ENCODE data around the gene TMC6. TPM values are rescaled to one million over a fixed set of nuclear protein-coding genes. Genes with fewer than 3 reads are reported as not detected.

Gene TMC6
- total RNA-seq, 4 donors from 2014 or later: 14.4 to 21.4 (median 18.5) TPM

- H3K27me3 ChIP-seq: no peaks in the 10 kb centered on the region
- intact Hi-C loops (cut with DNase I): no loop called here
- no peak for DNase-seq (ENCODE audit: extremely low spot score)
- no peaks in the 10 kb centered on the region for H3K9me3 ChIP-seq
- no peak overlapping the region for H3K27ac ChIP-seq (replicated peaks in 1 of 4)
- peaks cover 18 to 83% (median 44%) of the 10 kb centered on the region in 4 donors for H3K36me3 ChIP-seq
- peaks cover 10 to 41% (median 26%) of the 10 kb centered on the region in 4 donors for H3K4me1 ChIP-seq
- TF ChIP-seq EP300 (IDR thresholded peaks at IDR 0.05) (no peak), POLR2AphosphoS5 (IDR thresholded peaks at IDR 0.05) (no peak), CTCF (IDR thresholded peaks at IDR 0.05) (no peak), POLR2A (IDR thresholded peaks at IDR 0.05; ENCODE audit: low read depth) (no peak)
- no peak overlapping the region for H3K4me3 ChIP-seq
- 94% methylated on average over 16 of the region's 21 CpGs for WGBS
These were observed 20.4 kb downstream of the TMC6 start for GRCh38 chr17:78107976-78108725.

GRCh38 chr17:78107457-78107856, 21.1 kb downstream of the TMC6 start:
- 65% methylated on average over 10 of the region's 10 CpGs for WGBS
- no peaks in the 10 kb centered on the region for H3K27me3 ChIP-seq
- peaks cover 18 to 86% (median 49%) of the 10 kb centered on the region in 4 donors for H3K36me3 ChIP-seq
- no peak for DNase-seq (ENCODE audit: extremely low spot score)
- H3K9me3 ChIP-seq: no peaks in the 10 kb centered on the region
- H3K4me3 ChIP-seq: no peak overlapping the region
- no peak overlapping the region for H3K27ac ChIP-seq (replicated peaks in 1 of 4)
- no peak for TF ChIP-seq EP300 (IDR thresholded peaks at IDR 0.05)
- no peak for TF ChIP-seq CTCF (IDR thresholded peaks at IDR 0.05)
- no peak for TF ChIP-seq POLR2AphosphoS5 (IDR thresholded peaks at IDR 0.05)
- no peak for TF ChIP-seq POLR2A (IDR thresholded peaks at IDR 0.05; ENCODE audit: low read depth)
- peaks cover 5 to 34% (median 19%) of the 10 kb centered on the region in 4 donors for H3K4me1 ChIP-seq
- intact Hi-C loops (cut with DNase I): no loop called here

GRCh38 chr17:78106211-78106610, 22.3 kb downstream of the TMC6 start:
- no peak for DNase-seq (ENCODE audit: extremely low spot score)
- TF ChIP-seq POLR2A (IDR thresholded peaks at IDR 0.05; ENCODE audit: low read depth): no peak
- Histone ChIP-seq H3K27ac (replicated peaks in 1 of 4) (no peak overlapping the region), H3K9me3 (no peaks in the 10 kb centered on the region), H3K4me3 (no peak overlapping the region), H3K27me3 (no peaks in the 10 kb centered on the region), H3K36me3 (peaks cover 18 to 87% (median 55%) of the 10 kb centered on the region in 4 donors), H3K4me1 (peaks cover 0 to 28% (median 15%) of the 10 kb centered on the region in 4 donors)
- intact Hi-C loops (cut with DNase I): no loop called here
- WGBS: 88% methylated on average over 15 of the region's 15 CpGs

GRCh38 chr17:78105551-78105950, 23.0 kb downstream of the TMC6 start:
- H3K9me3 ChIP-seq: no peaks in the 10 kb centered on the region
- no peak for DNase-seq (ENCODE audit: extremely low spot score)
- WGBS: 67% methylated on average over 13 of the region's 13 CpGs
- peak overlapping the region in 2 of 4 donors; percentile 5 to 11 for H3K27ac ChIP-seq (replicated peaks in 1 of 4)
- intact Hi-C loops (cut with DNase I): no loop called here
- H3K36me3 ChIP-seq: peaks cover 18 to 87% (median 56%) of the 10 kb centered on the region in 4 donors
- peaks cover 0 to 28% (median 15%) of the 10 kb centered on the region in 4 donors for H3K4me1 ChIP-seq
- H3K27me3 ChIP-seq: no peaks in the 10 kb centered on the region
- no peak overlapping the region for H3K4me3 ChIP-seq
- TF ChIP-seq EP300 (IDR thresholded peaks at IDR 0.05): no peak

GRCh38 chr17:78105101-78105500, 23.5 kb downstream of the TMC6 start:
- no peaks in the 10 kb centered on the region for H3K27me3 ChIP-seq
- no peaks in the 10 kb centered on the region for H3K9me3 ChIP-seq
- intact Hi-C loops (cut with DNase I): no loop called here
- WGBS: 83% methylated on average over 16 of the region's 16 CpGs
- peaks cover 0 to 28% (median 15%) of the 10 kb centered on the region in 4 donors for H3K4me1 ChIP-seq
- no peak for DNase-seq (ENCODE audit: extremely low spot score)
- no peak overlapping the region for H3K4me3 ChIP-seq
- H3K27ac ChIP-seq (replicated peaks in 1 of 4): peak overlapping the region in 1 of 4 donors; percentile 11
- no peak for TF ChIP-seq EP300 (IDR thresholded peaks at IDR 0.05)
- no peak for TF ChIP-seq POLR2A (IDR thresholded peaks at IDR 0.05; ENCODE audit: low read depth)
- no peak for TF ChIP-seq POLR2AphosphoS5 (IDR thresholded peaks at IDR 0.05)
- no peak for TF ChIP-seq CTCF (IDR thresholded peaks at IDR 0.05)
- H3K36me3 ChIP-seq: peaks cover 18 to 87% (median 59%) of the 10 kb centered on the region in 4 donors

Measured in esophagus muscularis mucosa (tissue), 4 donors.